Adrenal gland (tissue), 12 donors: ENCODE measurements around the gene ZMAT5. TPM values are rescaled to one million over a fixed set of nuclear protein-coding genes. Genes with fewer than 3 reads are reported as not detected.
A peak's percentile ranks its signal among the peaks of the same experiment; 100 is the strongest.

Experiments used
- DNase-seq, 7 donors: peaks; one replicate each; pipeline ENCODE4 v3.0.0-alpha.2; 2019 to 2020
- H3K27ac ChIP-seq, 5 donors: fragments of 200-600 bp; sonication (generic) in 4 of 5; 1 replicate in 3 of 5; 2 replicates in 2 of 5; pipeline versions ENCODE4 v1.5.1 to v1.8.0; 2016 to 2020; ENCODE audit warnings: mild to moderate bottlenecking in 1 of 5
- H3K27me3 ChIP-seq: fragments of 200-600 bp; 2 replicates; pipeline ENCODE4 v1.8.0; 2021
- H3K36me3 ChIP-seq, 2 donors: fragments of 200-600 bp; replicated peaks in 1 of 2; 1 replicate in 1 of 2; 2 replicates in 1 of 2; pipeline versions ENCODE4 v1.5.1 to v1.8.0; 2018 to 2022
- H3K4me1 ChIP-seq, 2 donors: fragments of 200-600 bp; replicated peaks in 1 of 2; 1 replicate in 1 of 2; 2 replicates in 1 of 2; pipeline versions ENCODE4 v1.5.1 to v1.8.0; 2018 to 2021
- H3K4me3 ChIP-seq, 4 donors: fragments of 200-600 bp; sonication (generic) in 3 of 4; one replicate each; pipeline ENCODE4 v1.5.1; 2016 to 2018
- H3K9me3 ChIP-seq, 3 donors: fragments of 200-600 bp; sonication (generic) in 1 of 3; replicated peaks in 1 of 3; 1 replicate in 2 of 3; 2 replicates in 1 of 3; pipeline versions ENCODE4 v1.5.1 to v1.8.0; 2016 to 2021
- CTCF ChIP-seq, 6 experiments: fragments of 450-650 bp in 4 of 6; fragments of 200-600 bp in 2 of 6; sonication (generic) in 1 of 6; IDR thresholded peaks; 1 replicate in 5 of 6; 2 replicates in 1 of 6; pipeline versions ENCODE4 v1.5.1 to v1.8.0; 2016 to 2021; ENCODE audit warnings: antibody characterized with exemption in 6 of 6, mild to moderate bottlenecking in 2 of 6, moderate library complexity in 1 of 6
- POLR2A ChIP-seq, 2 donors: fragments of 450-650 bp; IDR thresholded peaks; one replicate each; pipeline ENCODE4 v1.6.1; 2017; ENCODE audit warnings: antibody characterized with exemption in 2 of 2, mild to moderate bottlenecking in 2 of 2, moderate library complexity in 1 of 2
- WGBS, 4 donors: extraction: QIAGEN DNeasy Blood & Tissue Kit in 2 of 4; methylation state at CpG; one replicate each; pipeline versions ENCODE4 v1.1.5 to v1.1.7; 2013 to 2017; 5-methylcytosine and 5-hydroxymethylcytosine counted together
- intact Hi-C, 2 donors: fragments of 100-400 bp; cut with DNase I; formaldehyde crosslinking; loops; one replicate each; pipeline versions ENCODE4 v1.14.1 to v1.15.0; 2022 to 2023
- polyA plus RNA-seq, 3 donors: library from polyadenylated mRNA; stranded (reverse); fragments of 200-250 nt in 2 of 3; fragments of 350-450 nt in 1 of 3; fragmentation: Illumina TruSeq in 1 of 3; extraction: RNeasy Lipid Tissue Mini Kit (QIAGEN cat#74804) in 1 of 3; gene quantifications; one replicate each; pipeline ENCODE4 v1.2.3, GENCODE V29; 2013 to 2014
- total RNA-seq, 9 donors: library from RNA; depleted of rRNA in 4 of 9; stranded (reverse); fragments of >200 nt in 4 of 9; fragments of 120-200 nt in 1 of 9; fragmentation: NEBNext Ultra II Directional in 1 of 9; extraction: Animal tissue kit (Norgen Biotek cat#: 25700) in 1 of 9; gene quantifications; one replicate each; pipeline versions ENCODE4 v1.1.0 to v1.2.4, GENCODE V29; 2013 to 2023
- donor health status: healthy with polysubstance abuse.
- donor health status: Bipolar disorder and iron deficiency.
- donor health status: DM: yes; HTN: yes; CAD: no.
- donor health status: DM: no; HTN: no; CAD: no.
- donor health status: DM: no; HTN: no; CAD: no.
- donor health status: DM: yes; HTN: yes; CAD: no.

ZMAT5 gene
- total and polyA plus RNA-seq, 12 donors, result 13.1 to 97.8 (median 34.8) TPM

- H3K4me1 ChIP-seq, result peaks cover 14 to 20% of the 10 kb centered on the region in 2 donors
- no peaks in the 10 kb centered on the region for H3K9me3 ChIP-seq
- TF ChIP-seq POLR2A (IDR thresholded peaks at IDR 0.05), result no peak
- no peak for TF ChIP-seq CTCF (IDR thresholded peaks at IDR 0.05)
- intact Hi-C loops, result no loop called here
- DNase-seq, result no peak
- peaks cover 0 to 61% of the 10 kb centered on the region in 2 donors for H3K36me3 ChIP-seq
- no peaks in the 10 kb centered on the region for H3K27me3 ChIP-seq
- 96 to 99% (median 96%) methylated on average over 13 to 17 of the region's 17 CpGs for WGBS, 4 donors
- H3K27ac ChIP-seq, result no peak overlapping the region
- H3K4me3 ChIP-seq, result no peak overlapping the region
These were observed 26.6 kb upstream of the ZMAT5 start for GRCh38 chr22:29793396-29793795.

- intact Hi-C loops, result no loop called here
- Histone ChIP-seq H3K9me3 (no peaks in the 10 kb centered on the region), H3K4me3 (no peak overlapping the region), H3K27ac (peak overlapping the region in 1 of 5 donors; percentile 66), H3K27me3 (no peaks in the 10 kb centered on the region), H3K36me3 (peaks cover 0 to 54% of the 10 kb centered on the region in 2 donors), H3K4me1 (peaks cover 17 to 28% of the 10 kb centered on the region in 2 donors)
- no peak for TF ChIP-seq CTCF (IDR thresholded peaks at IDR 0.05)
- no peak for TF ChIP-seq POLR2A (IDR thresholded peaks at IDR 0.05)
- 84 to 91% (median 88%) methylated on average over 5 of the region's 5 CpGs for WGBS, 4 donors
- no peak for DNase-seq
These were observed 23.3 kb upstream of the ZMAT5 start for GRCh38 chr22:29790061-29790460.

GRCh38 chr22:29788339-29789279, 21.8 kb upstream of the ZMAT5 start:
- H3K27ac ChIP-seq, result peak overlapping the region in 3 of 5 donors; percentile 66 to 73 (median 68)
- H3K27me3 ChIP-seq, result no peaks in the 10 kb centered on the region
- H3K9me3 ChIP-seq, result no peaks in the 10 kb centered on the region
- H3K36me3 ChIP-seq, result peaks cover 0 to 53% of the 10 kb centered on the region in 2 donors
- 59 to 73% (median 69%) methylated on average over 13 to 27 of the region's 27 CpGs for WGBS, 4 donors
- H3K4me3 ChIP-seq, result no peak overlapping the region
- no peak for TF ChIP-seq CTCF (IDR thresholded peaks at IDR 0.05)
- TF ChIP-seq POLR2A (IDR thresholded peaks at IDR 0.05), result no peak
- intact Hi-C loops, result no loop called here
- peak; percentile 59 to 85 (median 81) for DNase-seq
- peaks cover 27 to 40% of the 10 kb centered on the region in 2 donors for H3K4me1 ChIP-seq

GRCh38 chr22:29787371-29787980, 20.7 kb upstream of the ZMAT5 start:
- Histone ChIP-seq H3K4me1 (peaks cover 28 to 40% of the 10 kb centered on the region in 2 donors), H3K4me3 (no peak overlapping the region), H3K27ac (peak overlapping the region in 2 of 5 donors; percentile 66 to 73), H3K9me3 (no peaks in the 10 kb centered on the region), H3K27me3 (no peaks in the 10 kb centered on the region), H3K36me3 (peaks cover 0 to 42% of the 10 kb centered on the region in 2 donors)
- DNase-seq, result peak in 3 of 7 donors; percentile 46 to 64 (median 51)
- TF ChIP-seq CTCF (IDR thresholded peaks at IDR 0.05) (no peak), POLR2A (IDR thresholded peaks at IDR 0.05) (no peak)
- intact Hi-C loops, result no loop called here
- WGBS, 4 donors, result 44 to 60% (median 48%) methylated on average over 8 to 9 of the region's 9 CpGs
